NT2/D1 (cell line): Measurements from ENCODE around the gene SLC10A4.

Experiments used
- DNase-seq: peaks from one replicate; pipeline ENCODE4 v3.0.0-alpha.2; 2011; ENCODE audit warnings: low read depth, low spot score
- H3K27me3 ChIP-seq: 2 replicates; pipeline ENCODE4 v1.6.0; 2011; ENCODE audit warnings: mild to moderate bottlenecking; ENCODE audit not compliant: insufficient read length, insufficient read depth
- H3K36me3 ChIP-seq: 2 replicates; pipeline ENCODE4 v1.6.1; 2011; ENCODE audit warnings: mild to moderate bottlenecking, low read length, mixed read lengths; ENCODE audit not compliant: insufficient read depth, insufficient read length
- H3K4me1 ChIP-seq: 2 replicates; pipeline ENCODE4 v1.5.1; 2011; ENCODE audit not compliant: insufficient read depth, insufficient read length
- H3K4me3 ChIP-seq: 2 replicates; pipeline ENCODE4 v1.5.1; 2011; ENCODE audit warnings: low read depth; ENCODE audit not compliant: insufficient read length
- H3K9ac ChIP-seq: 2 replicates; pipeline ENCODE4 v1.6.0; 2011; ENCODE audit warnings: low read depth; ENCODE audit not compliant: insufficient read length
- H3K9me3 ChIP-seq: 2 replicates; pipeline ENCODE4 v1.5.1; 2011; ENCODE audit warnings: mild to moderate bottlenecking, low read length; ENCODE audit not compliant: insufficient read depth
- SUZ12 ChIP-seq: IDR thresholded peaks from 2 replicates; pipeline ENCODE4 v1.6.1; 2011; ENCODE audit not compliant: insufficient read length, insufficient read depth; ENCODE audit errors: extremely low read depth
- YY1 ChIP-seq: IDR thresholded peaks from 2 replicates; pipeline ENCODE4 v1.6.1; 2011; ENCODE audit not compliant: insufficient read length, insufficient read depth
- ZNF274 ChIP-seq: IDR thresholded peaks from 2 replicates; pipeline ENCODE4 v1.6.1; 2011; ENCODE audit warnings: mild to moderate bottlenecking, low read depth, low read length

The SLC10A4 gene

DNA sequence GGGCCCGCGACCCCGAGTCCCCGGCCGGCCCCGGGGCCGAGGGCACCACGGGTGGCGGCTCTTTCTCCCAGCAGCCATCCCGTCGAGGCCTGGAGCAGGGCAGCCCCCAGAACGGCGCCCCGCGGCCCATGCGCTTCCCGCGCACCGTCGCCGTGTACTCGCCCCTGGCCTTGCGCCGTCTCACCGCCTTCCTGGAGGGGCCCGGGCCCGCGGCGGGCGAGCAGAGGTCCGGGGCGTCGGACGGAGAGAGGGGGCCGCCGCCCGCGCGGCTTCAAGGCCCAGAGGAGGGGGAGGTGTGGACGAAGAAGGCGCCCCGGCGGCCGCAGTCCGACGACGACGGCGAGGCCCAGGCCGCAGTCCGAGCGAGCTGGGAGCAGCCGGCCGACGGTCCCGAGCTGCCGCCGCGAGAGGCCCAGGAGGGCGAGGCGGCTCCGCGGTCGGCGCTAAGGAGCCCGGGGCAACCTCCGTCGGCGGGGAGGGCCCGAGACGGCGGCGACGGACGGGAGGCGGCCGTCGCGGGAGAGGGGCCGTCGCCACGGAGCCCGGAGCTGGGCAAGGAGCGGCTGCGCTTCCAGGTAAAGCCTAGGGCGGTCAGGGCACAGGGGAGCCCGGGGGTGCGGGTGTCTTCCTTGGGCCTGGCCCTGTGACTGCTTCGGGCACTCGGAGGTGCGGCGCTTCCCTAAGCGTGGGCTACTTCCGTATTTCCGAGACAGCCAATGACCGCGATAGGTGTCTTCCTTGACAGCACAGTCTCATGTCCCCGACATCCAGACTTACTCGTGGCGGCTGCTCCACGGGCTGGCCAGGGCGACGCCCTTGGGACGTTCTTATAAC, 7.8 kb downstream of the SLC10A4 start:
- Histone ChIP-seq H3K36me3 (peaks cover 14% of the 10 kb centered on the region), H3K4me3 (no peak overlapping the region), H3K4me1 (no peaks in the 10 kb centered on the region), H3K27me3 (no peaks in the 10 kb centered on the region), H3K9ac (no peak overlapping the region), H3K9me3 (no peaks in the 10 kb centered on the region)
- no peak for DNase-seq
- TF ChIP-seq SUZ12 (no peak), YY1 (no peak), ZNF274 (no peak)

DNA sequence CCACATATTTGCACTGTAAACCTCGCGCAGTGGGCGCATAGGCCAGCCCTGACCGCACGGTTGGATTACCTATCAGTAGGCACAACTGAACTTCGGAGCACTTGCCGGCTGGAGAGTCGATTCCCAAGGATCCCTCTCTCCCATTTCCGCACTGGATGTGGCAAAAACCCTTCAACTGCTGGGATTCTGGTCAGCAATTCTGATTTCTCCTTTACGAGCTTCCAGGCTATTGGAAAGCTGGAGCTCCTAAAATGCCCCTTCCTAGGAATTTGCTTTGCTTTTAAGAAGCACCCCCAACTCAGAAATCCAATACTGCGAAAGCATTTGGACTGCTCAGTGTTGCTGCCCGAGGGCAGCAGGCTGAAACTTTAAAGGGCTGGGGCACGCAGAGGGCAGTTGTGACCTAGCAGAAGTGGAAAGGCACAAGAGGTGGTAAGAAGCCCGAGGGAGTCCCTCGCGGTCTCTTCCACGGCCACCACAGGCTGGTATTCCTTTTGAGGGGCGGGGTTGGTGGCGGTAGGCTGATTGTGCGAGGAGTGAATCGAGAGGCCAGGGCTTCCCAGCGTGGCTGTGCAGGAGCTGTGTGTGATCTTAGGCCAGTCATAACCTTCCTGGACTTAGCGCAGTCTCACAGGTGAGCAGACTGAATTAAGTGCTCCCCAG, 8.5 kb downstream of the SLC10A4 start:
- Histone ChIP-seq H3K4me1 (no peaks in the 10 kb centered on the region), H3K4me3 (no peak overlapping the region), H3K9ac (no peak overlapping the region), H3K36me3 (peaks cover 14% of the 10 kb centered on the region), H3K9me3 (no peaks in the 10 kb centered on the region), H3K27me3 (no peaks in the 10 kb centered on the region)
- DNase-seq = no peak
- TF ChIP-seq YY1 (no peak), SUZ12 (no peak), ZNF274 (no peak)

DNA sequence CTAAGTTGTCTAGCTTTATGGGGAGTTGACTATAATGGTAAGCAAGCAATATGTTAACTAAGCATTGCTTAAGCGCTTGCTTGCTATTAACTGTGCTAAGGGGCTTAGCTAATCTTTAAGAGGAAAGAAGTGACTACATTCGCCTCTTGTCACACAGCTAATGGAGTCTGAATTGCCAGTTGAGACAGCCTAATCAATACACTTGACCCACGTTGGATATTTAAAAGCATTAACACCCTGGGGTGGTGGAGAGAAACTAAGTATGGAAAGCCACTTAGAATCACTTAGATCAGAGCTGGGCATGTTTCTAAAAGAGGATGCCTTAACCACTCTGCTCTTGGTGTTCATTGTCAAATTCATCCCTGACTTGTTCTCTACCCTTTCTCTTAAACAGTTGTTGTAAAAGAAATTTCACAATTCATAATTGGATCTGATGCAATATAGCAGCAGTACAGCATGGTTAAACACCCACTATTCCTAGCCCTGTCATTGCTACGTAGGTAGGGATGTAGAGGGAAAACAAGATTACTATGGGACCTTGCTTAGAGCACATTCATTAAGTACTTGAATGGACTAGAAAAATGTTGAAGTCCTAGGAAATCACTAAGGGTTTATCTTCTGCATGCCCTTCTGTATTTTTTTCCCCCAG, 10.4 kb downstream of the SLC10A4 start:
- Histone ChIP-seq H3K4me1 (no peaks in the 10 kb centered on the region), H3K36me3 (peaks cover 9% of the 10 kb centered on the region), H3K9ac (no peak overlapping the region), H3K9me3 (no peaks in the 10 kb centered on the region), H3K4me3 (no peak overlapping the region), H3K27me3 (no peaks in the 10 kb centered on the region)
- no peak for DNase-seq
- TF ChIP-seq ZNF274 (no peak), SUZ12 (no peak), YY1 (no peak)

DNA sequence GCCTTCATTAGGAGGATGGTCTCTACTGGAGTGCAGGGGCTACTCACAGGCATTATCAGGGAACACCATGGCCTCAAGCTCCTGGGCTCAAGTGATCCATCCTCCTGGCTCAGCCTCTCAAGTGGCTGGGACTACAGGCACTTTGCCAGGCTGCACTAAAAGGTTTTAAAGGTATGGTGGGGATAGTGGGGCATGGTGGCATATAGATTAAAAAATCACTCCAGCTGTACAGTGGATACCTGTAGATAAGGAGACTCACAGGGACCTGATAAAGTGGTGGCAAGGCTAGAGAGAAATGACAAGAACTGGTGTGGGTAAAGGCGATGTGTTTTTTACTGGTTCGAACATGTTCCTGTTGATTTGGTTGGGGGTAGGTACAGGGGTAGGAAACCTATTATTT, 12.8 kb downstream of the SLC10A4 start:
- peaks cover 9% of the 10 kb centered on the region for H3K36me3 ChIP-seq
- no peak overlapping the region for H3K9ac ChIP-seq
- TF ChIP-seq SUZ12 (no peak), YY1 (no peak), ZNF274 (no peak)
- H3K27me3 ChIP-seq = no peaks in the 10 kb centered on the region
- H3K4me3 ChIP-seq = no peak overlapping the region
- H3K9me3 ChIP-seq = no peaks in the 10 kb centered on the region
- no peak for DNase-seq
- H3K4me1 ChIP-seq = no peaks in the 10 kb centered on the region

DNA sequence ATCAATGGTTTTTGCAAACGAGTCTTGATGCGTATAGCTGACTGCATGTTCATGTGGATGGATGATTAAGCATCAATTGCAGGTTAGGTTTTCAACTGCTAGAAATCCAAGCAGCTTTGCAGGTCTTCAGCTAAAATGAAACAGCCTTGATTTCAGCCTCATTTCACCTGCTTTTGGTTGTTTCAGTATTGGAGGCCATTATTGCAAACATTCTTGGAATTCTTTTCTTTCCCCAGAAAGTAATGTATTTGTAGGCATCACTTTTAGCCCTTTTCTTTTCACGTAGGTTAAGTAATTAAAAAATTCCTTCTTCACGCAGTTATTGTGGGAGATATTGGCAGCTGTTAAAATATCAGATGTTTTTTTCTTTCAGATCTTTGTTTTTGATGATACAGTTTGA, 15.8 kb downstream of the SLC10A4 start:
- H3K9me3 ChIP-seq = no peaks in the 10 kb centered on the region
- TF ChIP-seq SUZ12 = no peak
- no peak for TF ChIP-seq ZNF274
- no peak for TF ChIP-seq YY1
- no peaks in the 10 kb centered on the region for H3K4me1 ChIP-seq
- no peak for DNase-seq
- H3K9ac ChIP-seq = no peak overlapping the region
- no peak overlapping the region for H3K4me3 ChIP-seq
- peaks cover 21% of the 10 kb centered on the region for H3K36me3 ChIP-seq
- H3K27me3 ChIP-seq = no peaks in the 10 kb centered on the region

DNA sequence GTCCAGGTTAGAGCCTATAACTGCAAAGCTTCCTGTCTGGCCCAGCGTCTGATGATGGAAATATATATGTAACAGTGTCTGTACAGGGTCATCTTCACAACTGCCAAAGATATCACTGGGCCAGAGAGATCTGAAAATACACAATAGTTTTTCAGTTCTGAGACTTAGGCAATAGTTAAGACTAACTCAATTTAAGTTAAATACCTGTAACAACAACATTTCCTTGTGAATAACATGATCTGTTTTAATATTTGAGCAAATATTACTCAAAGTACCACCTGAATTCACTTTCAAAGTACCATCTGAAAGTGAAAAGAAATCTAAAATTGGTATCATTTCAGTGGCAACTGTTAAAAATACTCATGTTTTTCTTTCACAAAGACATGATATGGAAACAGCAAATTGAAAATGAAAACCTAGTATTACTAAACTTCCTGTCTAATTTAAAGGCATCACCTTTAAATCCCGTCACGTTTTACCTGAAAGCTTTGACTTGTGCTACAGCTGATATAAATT, 16.5 kb downstream of the SLC10A4 start:
- DNase-seq = no peak
- Histone ChIP-seq H3K36me3 (peaks cover 21% of the 10 kb centered on the region), H3K27me3 (no peaks in the 10 kb centered on the region), H3K9ac (no peak overlapping the region), H3K4me3 (no peak overlapping the region), H3K4me1 (no peaks in the 10 kb centered on the region), H3K9me3 (no peaks in the 10 kb centered on the region)
- TF ChIP-seq SUZ12 (no peak), YY1 (no peak), ZNF274 (no peak)

DNA sequence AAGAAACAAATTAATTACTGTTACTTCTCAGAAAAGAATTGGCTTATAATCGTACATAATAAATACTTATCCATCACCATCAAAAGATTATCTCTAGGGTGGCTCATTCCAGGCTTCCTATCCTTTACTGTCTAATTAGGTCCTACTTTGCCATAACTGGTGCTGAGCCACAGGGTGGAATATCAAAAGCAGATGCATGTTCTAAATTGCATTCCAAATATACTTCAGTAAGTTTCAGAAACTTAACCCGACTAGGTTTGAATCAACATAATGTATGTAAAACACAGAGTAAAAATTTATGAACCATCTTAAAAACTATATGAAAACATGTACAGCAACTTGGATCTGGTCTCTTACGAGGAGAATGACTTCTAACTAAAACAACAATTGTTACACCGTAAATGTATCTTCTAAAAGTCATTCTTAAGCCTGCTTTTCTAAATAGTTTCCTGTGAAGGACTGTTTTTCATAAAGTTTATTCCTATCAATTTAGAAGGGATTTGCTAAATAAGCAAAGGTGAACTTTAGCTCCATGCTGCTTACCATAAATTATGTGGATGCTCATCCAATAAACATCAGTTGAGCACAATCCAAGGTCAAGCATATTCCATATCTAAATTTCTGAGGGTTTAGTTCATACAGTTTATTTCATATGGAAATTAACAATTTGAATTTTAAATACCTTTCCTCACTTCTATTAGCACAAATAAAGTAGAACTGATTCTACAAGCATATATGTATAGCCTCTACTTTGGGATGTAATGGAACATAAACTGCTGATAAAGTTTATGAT, 20.3 kb downstream of the SLC10A4 start:
- no peak for DNase-seq
- no peak overlapping the region for H3K9ac ChIP-seq
- peaks cover 35% of the 10 kb centered on the region for H3K36me3 ChIP-seq
- TF ChIP-seq SUZ12 (no peak), YY1 (no peak), ZNF274 (no peak)
- no peaks in the 10 kb centered on the region for H3K9me3 ChIP-seq
- H3K27me3 ChIP-seq = no peaks in the 10 kb centered on the region
- H3K4me1 ChIP-seq = no peaks in the 10 kb centered on the region
- no peak overlapping the region for H3K4me3 ChIP-seq
